ENCODE measurements around the gene CTNNA3.

CTNNA3 gene

DNA sequence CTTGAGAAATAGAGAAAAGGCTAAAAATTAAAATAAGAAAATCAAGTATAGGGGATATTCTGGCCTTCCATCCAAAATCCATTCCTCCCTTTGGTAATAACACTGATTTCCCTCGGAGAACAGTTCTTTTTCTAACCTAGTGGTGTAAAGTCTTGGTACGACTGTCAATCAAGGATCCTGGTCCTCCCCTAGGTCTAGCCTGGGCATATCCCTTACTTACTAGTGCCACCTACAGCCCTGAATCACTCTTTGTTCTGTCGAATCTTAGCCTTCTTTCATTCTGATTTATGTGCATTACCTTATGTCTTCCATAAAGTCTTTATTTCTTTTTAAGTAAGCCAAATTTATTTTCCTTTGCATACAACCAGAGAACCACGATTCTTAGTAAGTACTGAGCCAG is 1068.8 kb downstream of the CTNNA3 start:
- TF ChIP-seq, protein P1, sequence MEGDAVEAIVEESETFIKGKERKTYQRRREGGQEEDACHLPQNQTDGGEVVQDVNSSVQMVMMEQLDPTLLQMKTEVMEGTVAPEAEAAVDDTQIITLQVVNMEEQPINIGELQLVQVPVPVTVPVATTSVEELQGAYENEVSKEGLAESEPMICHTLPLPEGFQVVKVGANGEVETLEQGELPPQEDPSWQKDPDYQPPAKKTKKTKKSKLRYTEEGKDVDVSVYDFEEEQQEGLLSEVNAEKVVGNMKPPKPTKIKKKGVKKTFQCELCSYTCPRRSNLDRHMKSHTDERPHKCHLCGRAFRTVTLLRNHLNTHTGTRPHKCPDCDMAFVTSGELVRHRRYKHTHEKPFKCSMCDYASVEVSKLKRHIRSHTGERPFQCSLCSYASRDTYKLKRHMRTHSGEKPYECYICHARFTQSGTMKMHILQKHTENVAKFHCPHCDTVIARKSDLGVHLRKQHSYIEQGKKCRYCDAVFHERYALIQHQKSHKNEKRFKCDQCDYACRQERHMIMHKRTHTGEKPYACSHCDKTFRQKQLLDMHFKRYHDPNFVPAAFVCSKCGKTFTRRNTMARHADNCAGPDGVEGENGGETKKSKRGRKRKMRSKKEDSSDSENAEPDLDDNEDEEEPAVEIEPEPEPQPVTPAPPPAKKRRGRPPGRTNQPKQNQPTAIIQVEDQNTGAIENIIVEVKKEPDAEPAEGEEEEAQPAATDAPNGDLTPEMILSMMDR (IDR thresholded peaks at IDR 0.05), result peak; percentile 48; the same call in 1 of the 2 replicates

DNA sequence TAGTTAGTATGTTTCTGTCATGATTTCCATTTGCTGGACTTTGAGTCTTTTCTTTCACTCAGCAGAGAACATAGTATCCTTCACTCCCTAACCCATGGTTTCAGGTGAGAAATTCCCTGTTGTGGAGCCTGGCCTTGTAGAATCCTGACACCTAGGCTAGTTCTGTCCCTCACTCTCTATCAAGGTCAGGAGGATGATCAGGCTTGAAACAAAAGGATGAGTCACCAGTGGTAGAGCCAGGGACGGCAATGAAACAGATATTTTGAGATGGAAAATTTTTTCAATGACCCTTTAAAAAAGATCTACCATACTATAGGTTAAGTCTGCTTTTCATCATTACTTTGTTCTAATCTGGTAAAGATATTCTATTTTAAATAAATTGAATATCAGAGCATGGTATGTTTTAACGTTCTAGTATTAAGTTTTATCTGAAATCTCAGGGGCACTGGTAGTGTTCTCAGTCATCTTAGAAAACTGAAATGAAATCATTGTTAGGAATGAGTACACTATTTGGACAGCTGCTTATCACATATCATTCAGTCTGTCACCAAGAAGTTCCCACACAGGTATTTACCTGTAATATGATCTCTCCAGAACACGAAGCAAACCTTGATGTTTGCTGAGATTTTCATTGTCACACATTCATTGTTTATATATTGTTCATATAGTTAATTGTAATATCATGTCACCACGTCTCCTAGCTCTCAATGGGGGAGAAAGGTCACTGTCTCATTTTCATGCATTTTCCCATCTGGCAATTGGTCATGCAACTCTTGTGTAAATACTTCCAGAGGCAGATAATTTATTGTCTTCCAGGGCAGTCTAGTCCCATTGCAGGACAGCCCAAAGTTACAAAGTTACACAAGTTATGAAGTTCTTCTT is 1070.0 kb downstream of the CTNNA3 start:
- TF ChIP-seq, protein P1 (IDR thresholded peaks at IDR 0.05), result no peak

DNA sequence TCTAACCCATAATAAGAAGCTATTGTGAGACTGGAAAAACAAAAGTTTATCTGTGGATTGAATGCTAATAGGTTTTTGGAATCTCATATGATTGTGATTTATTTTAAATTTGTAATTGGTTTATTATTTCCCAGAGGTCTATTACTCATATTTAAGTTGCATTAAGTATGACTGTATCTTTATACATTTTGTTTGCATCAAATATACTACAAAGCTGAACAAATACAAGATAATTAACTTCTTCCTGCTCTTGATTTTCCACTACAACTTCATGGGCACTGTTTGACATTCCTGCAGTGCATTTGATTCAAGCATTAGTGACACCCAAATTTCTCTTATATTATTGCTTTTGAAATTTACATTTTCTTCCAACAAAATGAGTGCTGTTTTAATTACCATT is 1073.9 kb downstream of the CTNNA3 start:
- TF ChIP-seq, protein P1 (IDR thresholded peaks at IDR 0.05), result no peak

DNA sequence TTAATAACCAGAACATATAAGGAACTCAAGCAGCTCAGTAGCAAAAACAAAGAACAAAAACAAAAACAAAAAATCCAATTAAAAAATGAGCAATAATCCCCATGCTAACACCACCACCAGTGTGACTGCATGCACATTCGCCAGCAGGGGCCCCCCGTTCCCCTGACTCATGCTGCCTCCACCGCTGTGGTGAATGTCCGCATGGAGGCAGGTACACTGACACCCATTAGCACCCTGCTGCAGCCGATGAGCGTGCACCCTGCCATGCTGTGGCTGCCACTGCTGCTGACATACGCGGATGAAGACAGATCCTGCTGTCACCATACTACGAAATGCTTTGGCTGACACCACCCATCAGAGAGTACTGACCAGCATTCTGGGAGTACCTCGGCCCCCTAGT is 1091.8 kb downstream of the CTNNA3 start:
- TF ChIP-seq, protein P1 (IDR thresholded peaks at IDR 0.05), result peak; percentile 26; the same call in 1 of the 2 replicates

DNA sequence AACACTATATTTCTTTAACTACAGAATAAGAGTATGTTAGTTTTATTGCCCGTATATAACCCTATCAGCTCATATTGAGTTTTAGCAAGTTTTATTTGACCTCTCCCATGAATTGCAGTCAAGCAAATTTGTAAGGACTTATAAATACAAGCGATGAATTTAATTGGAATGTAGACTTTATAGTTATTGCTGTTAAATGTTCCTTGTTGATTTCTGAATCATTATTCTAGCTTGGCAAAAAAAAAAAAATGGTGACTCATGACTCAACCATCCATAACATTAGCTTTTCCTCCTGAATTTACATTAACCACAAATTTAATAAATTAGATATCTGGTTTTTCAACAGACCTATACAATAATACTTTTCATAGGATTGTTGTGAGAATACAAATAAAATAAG is 1104.1 kb downstream of the CTNNA3 start:
- TF ChIP-seq, protein P1 (IDR thresholded peaks at IDR 0.05), result no peak

DNA sequence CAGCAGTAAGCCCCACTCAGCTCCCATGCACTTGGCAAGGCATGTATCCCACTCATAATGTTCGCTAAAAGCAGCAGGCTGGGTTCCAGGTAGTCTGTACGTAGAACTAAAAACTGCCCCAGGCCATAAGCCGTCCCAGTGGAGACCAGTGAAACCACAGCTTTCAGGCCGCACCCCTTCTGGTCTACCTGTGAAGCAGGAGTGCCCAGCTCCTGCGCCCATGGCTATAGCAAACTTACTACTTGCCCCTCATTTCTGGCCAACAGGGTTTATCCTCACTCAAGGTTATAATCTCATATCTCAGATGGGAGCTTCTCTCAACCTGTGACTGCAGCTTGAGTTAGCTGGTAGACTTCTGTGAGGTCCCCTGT is 1108.3 kb downstream of the CTNNA3 start:
- TF ChIP-seq, protein P1 (IDR thresholded peaks at IDR 0.05), result no peak

DNA sequence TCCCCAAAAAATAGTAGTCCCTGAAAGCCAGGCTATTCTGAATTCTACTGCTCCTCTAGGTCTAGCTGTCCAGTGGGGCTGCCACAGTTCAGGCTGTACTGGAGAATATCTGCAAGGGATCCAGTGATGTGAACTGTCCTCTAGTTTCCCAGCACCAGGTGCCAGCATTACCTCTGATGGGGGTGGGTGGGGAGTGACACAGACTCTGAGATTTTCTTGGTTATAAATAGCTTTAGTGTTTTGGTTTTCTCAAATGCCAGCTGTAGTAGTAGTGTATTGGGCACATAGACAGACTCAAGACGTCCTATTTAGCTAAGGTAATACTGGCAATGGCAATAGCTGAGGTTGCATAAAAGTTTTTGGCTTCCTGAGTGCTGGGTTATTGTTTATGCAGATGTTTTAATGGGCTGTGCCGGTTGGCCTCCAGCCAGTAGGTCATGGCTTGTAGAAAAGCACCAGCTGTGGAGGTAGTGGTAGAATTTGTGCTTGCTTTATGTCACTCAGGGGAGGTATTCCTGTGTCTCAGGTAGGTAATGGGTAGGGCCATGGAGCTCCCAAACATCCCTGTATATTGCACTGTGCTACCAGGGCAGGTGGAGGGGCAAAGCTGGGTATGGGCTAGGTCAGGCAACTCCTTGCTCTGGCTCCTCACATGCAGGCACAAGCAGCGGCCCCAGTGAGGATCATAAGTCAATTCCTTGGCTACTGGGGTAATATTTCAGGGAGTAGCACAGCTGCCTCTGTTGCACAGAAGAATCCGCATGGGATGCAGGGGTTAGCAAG is 1108.9 kb downstream of the CTNNA3 start:
- TF ChIP-seq, protein P1 (IDR thresholded peaks at IDR 0.05), result no peak

Measured in LNCAP (cell line).